Activated naive CD4-positive, alpha-beta T cell (primary cell): ENCODE measurements around the gene CECR2.
"Not testable (repeated sequence)": the region's sequence is repeated elsewhere in the genome, so short reads cannot be mapped to it uniquely, and the experiment has no call there.

ENCODE experiments used
- DNase-seq, 4 experiments: peaks; one replicate each; lab custom pipeline; 2025; lab: John Stamatoyannopoulos, UW

CECR2 gene

DNA sequence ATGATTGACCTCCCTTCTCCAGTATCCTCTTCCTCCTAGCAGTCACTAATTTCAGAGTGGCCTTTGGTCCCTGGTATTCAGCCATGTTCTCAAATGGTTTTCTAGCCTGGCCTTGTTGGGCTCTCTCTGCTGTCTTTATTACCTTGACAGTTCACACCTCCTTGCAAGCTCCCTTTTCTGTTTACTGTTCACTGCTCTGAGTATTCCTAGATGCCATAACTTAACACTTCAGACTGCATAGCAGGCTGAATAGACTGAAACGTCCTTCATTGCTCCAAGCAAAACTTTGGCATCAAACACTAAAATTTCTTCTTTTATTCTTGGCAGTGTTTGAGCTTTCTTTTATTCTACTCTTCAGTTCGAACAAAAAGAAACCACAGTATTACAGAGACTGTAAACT is 144.4 kb downstream of the CECR2 start:
- no peak for DNase-seq

DNA sequence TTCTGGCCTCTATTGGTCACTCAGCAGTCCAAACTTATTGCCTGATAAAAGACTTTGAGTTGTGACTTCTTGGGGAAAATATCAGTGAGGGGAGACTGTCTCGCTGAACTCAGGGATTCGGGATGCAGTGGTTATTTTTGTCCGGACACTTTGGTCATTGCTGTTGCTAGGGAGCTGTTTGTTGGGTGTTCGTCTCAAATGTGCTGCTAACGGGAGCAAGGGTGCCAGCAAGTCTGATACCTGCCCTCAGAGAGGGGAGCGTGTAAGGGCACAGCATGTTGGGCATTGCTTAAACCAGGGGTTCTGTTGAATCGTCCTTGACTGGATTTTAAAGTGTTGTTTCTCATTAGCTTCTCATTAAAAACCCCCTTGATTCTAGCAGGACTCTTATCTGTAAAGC is 144.8 kb downstream of the CECR2 start:
- DNase-seq = no peak

DNA sequence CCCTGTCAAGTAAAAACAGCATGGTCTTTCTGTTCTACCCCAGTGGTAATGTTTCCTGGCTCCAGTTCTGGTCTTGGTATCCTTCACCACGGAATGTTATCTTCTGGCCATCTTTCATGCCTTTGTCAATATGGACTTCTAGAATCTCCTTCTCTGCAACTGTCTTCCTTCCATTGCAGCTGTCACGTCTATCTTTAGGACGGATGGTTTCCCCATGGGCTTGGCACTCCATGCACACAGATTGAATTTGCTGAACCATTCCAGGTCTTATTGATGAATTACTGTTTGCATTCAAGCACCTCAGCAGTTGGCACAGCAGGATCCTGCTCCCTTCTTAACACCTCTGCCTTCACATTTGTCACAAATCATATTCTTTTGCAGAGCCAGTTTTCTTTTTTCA is 149.1 kb downstream of the CECR2 start:
- no peak for DNase-seq

DNA sequence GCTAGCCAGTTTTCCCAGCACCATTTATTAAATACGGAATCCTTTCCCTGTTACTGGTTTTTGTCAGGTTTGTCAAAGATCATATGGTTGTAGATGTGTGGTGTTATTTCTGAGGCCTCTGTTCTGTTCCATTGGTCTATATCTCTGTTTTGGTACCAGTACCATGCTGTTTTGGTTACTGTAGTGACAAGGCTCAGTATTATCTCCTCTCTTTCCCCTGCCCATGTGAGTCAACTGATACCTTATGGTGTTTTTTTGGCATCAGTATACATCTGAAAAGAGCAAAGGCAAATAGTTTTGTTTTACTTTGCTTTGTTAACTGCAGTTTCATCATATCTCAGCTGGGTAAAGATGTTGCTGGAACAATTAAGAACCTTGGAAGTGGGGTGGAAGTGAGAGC is 152.7 kb downstream of the CECR2 start:
- DNase-seq = not testable (repeated sequence)

DNA sequence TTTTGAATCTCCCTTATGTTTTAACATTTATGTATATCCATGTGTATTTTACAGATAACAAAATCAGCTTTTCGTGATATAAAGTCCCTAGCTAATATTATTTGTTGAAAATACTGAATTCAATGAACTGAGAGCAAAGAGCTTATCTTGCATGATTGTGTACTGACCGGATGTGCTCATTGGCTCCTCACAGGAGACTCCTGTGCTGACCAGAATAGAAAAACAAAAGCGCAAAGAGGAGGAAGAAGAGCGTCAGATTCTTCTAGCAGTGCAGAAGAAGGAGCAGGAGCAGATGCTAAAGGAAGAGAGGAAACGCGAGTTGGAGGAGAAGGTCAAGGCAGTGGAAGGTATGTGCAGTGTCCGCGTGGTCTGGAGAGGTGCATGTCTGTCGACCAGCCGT is 154.7 kb downstream of the CECR2 start:
- DNase-seq = no peak

DNA sequence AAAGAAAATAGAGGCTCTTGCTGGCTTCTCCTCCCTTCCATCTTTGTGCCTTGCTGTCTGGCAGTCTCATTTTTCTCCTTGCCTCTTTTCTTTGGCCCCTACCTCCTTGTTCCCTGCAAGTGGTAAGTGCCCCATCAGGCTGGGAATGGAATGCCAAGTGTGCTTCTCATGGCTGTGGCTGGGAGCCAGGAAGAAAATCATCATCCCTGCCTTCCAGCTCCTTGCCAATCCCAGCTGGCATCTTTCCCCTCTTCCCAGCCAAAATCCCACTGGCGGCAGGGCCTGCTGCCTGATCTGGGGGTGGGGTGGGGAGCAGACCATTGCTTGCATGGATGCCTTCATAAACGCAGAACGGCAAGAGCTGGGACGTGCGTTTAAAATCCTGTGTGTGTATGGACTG is 167.0 kb downstream of the CECR2 start:
- DNase-seq = no peak

DNA sequence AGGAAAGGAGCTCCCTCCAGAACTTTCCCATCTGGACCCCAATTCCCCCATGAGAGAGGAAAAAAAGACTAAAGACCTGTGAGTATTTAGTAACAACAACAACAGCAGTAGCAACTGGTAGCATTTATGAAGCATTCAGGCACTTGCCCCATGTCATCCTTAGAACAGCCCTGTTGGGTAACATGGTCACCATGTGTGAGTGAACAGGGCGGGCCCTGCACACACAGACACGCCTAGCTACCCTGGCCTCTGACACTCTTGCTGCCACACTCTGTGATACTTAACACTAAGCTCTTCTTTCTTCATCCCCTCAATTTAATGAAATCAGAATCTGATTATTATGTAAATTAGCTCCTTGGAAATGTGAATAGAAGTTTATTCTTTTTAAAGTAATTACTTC is 167.9 kb downstream of the CECR2 start:
- no peak for DNase-seq

DNA sequence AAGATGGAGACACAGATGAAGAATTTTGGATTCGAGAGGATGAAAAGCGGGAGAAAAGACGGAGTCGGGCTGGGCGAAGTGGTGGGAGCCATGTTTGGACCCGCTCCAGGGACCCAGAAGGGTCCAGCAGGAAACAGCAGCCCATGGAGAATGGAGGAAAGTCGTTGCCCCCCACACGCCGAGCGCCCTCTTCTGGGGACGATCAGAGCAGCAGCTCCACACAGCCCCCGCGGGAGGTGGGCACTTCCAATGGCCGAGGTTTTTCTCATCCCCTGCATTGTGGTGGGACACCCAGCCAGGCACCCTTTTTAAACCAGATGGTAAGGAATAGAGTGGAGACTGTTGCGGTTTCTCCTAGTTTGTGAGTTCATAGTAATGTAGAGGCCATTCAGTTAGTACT is 171.2 kb downstream of the CECR2 start:
- DNase-seq = no peak

DNA sequence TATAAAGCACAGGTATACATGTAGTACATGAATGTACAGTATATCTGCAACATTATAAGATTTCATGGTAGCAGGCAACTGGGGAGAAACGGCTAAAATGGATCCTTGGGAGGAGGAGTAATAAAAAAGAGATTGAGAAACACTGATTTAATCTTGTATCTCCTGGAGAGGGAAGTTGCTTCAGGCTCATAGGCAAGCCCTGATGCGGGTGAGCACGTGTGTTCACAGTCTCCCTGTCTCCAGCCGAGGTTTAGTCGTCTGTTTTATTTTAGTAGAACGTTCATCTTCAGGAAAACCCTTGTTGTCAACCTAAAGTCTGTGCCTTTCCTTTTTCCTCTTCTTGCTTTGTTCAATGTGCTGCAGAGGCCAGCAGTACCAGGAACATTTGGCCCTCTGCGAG is 172.2 kb downstream of the CECR2 start:
- DNase-seq = no peak

DNA sequence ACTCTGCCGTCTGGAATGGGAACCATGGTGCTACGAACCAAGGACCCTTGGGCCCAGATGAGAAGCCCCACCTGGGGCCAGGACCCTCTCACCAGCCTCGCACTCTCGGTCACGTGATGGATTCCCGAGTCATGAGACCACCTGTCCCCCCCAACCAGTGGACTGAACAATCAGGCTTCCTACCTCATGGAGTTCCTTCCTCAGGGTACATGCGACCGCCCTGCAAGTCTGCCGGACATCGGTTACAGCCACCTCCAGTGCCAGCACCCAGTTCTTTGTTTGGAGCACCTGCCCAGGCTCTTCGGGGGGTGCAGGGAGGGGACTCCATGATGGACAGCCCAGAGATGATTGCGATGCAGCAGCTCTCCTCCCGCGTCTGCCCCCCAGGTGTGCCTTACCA is 173.2 kb downstream of the CECR2 start:
- no peak for DNase-seq

DNA sequence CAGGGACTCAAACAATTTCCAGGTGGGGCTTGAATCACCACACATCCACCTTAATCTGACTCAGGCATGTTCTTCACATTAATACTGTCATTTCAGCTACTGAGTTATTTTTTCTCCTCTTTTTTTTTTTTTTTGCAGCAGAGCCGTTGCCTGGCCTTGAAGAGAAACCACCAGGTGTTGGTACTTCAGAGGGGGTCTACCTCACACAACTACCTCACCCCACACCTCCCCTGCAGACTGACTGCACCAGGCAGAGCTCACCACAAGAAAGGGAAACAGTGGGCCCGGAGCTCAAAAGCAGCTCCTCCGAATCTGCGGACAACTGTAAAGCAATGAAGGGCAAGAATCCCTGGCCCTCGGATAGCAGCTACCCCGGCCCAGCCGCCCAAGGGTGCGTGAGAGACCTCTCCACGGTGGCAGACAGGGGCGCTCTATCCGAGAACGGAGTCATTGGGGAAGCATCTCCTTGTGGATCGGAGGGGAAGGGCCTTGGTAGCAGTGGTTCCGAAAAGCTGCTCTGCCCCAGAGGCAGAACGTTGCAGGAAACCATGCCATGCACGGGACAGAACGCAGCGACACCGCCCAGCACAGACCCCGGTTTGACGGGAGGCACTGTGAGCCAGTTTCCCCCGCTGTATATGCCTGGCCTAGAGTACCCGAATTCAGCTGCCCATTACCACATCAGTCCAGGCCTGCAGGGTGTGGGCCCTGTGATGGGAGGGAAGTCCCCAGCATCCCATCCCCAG is 178.9 kb downstream of the CECR2 start:
- no peak for DNase-seq

DNA sequence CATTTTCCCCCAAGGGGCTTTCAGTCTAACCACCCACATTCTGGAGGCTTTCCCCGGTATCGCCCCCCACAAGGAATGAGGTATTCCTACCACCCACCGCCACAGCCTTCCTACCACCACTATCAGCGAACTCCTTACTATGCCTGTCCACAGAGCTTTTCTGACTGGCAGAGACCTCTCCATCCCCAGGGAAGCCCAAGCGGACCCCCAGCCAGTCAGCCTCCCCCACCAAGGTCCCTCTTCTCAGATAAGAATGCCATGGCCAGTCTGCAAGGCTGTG is 179.4 kb downstream of the CECR2 start:
- DNase-seq = no peak

DNA sequence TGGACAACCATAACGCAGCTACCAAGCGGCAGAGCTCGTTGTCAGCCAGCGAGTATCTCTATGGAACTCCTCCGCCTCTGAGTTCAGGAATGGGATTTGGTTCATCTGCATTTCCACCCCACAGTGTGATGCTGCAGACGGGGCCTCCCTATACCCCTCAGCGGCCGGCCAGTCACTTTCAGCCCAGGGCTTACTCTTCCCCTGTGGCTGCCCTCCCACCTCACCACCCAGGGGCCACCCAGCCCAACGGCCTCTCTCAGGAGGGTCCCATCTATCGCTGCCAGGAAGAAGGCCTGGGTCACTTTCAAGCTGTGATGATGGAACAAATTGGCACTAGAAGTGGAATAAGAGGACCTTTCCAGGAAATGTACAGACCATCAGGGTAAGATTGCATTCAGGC is 179.9 kb downstream of the CECR2 start:
- no peak for DNase-seq

DNA sequence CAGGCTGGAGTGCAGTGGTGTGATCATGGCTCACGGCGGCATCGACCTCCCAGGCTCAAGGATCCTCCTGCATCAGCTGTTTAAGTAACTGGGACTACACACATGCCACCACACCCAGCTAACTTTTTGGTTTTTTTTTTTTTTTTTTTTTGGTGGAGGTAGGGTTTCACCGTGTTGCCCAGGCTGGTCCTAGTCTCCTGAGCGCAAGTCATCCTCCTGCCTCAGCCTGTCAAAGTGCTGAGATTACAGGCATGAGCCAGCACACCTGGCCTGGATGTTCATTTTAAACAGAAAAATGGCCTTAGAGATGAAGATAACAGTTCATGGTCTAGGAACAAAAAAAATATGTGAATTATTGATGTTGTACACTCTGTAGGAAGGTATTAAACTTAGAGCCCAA is 180.4 kb downstream of the CECR2 start:
- DNase-seq = no peak

DNA sequence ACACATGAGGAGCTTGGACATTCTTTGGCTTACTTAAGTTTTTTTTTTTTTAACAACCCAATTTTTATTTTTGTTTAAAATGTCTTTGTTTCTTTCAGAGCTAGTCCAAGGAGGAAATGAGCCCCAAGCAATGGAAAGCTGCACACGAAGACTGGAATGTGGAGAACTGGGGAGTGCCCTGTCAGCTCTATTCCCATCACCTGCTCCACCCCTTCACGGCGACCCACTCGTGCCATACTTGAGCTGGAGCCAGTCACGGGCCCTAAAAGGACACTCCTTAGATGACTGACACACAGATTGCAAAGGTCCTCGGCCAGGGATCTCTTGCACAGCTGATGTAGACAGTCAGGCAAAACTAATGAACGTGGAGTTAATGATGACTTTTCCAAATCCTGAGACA is 183.5 kb downstream of the CECR2 start:
- no peak for DNase-seq

DNA sequence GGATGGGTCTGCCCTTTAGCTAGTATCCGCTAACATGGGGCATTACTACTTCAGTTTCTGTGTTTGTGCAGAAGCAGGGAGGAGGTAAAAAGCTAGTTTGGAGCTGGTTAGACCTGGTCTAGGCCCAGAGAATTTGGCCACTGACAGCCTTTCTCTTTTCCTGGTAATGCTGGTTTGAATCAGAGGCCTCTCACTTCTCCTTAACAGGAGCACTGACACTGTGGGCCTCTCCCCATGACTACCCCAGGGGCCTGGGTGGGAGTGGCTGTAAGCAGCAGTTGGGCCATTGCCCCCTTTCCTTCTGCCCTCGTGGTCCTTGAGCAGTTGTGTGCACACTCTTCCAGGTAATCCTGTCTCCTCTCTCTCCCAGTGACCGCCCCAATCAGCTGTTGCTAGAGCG is 185.6 kb downstream of the CECR2 start:
- no peak for DNase-seq

DNA sequence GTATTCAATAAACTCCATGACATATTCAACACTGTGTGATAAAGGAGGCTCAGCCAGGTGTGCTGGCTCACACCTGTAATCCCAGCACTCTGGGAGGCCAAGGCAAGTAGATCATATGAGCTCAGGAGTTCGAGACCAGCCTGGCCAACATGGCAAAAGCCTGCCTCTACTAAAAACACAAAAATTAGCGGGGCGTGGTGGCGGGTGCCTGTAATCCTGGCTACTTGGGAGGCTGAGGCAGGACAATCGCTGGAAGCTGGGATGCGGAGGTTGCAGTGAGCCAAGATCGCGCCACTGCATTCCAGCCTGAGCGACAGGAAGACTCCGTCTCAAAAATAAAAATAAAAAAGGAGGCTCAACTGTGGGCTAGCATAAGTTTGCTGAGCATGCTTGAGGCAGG is 189.9 kb downstream of the CECR2 start:
- no peak for DNase-seq

DNA sequence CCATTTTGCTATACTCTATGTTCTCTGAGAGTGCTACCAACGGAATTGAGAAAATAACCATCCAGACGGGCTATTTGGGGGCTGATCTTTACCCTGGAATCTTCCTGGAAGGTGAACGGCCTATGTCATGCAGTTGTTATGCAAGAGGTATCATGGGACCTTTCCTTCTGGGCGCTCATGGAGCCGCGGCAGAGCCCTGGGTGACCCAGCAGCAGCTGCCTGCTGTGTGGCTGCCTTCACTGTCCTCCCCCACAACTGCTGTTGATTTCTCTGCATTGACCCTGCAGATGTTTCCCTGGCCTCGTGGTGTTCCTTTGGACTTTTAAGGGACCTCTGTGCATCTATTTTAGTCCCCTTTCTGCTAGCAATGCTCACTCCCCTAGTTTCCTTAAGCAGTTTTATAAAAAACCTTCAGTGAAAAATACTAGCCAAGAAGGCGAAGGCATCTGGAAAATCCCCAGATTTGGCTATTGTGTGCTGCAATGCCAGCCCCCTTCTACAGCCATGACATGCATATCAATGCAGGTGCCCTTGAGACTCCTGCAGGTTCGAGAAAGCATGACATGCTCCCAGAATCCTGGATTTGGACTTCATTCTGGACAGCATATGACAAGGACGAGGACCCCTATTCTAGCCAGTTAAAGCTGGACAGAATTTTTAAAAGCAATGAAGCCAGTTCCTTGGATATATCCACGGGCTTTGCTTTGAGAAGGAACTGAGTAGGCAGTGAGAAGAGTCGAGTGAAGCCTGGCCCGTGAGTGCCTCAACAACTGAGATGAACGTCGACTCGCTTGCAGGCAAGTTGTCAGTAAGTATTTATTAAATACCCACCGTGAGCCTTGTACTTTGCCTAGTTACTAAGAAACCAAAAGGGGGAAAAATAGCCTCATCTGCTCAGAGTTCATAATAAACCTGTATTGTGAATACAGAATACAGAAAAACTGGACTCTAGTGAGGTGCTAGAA is 193.9 kb downstream of the CECR2 start, which contains the start of gene SLC25A18:
SLC25A18 (plus strand) TSS at position 593 of the 965 bp plus-strand sequence. CDS start 16,447 bp downstream, outside the sequence.
- no peak for DNase-seq

DNA sequence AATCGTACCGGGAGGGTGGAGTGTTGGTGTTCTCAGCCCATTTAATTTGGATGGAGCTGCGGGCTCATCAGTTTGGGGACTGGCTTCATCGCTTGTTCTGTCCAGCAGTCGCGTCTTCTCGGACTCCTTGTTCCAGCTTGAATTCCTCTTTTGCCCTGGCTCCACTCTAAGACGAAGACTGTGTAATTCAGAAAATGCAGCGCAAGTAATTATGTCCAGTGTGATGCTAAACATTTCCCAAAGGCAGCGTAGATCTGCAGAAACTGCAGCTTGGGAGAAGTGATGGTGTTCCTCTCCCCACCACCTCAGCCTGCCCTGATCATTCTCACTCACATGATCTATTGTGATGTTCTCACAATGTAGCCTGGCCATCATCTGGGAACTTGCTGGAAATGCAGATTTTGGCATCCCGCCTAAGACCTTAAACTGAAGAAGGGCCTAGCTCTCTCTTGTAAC is 194.7 kb downstream of the CECR2 start:
- DNase-seq = no peak

DNA sequence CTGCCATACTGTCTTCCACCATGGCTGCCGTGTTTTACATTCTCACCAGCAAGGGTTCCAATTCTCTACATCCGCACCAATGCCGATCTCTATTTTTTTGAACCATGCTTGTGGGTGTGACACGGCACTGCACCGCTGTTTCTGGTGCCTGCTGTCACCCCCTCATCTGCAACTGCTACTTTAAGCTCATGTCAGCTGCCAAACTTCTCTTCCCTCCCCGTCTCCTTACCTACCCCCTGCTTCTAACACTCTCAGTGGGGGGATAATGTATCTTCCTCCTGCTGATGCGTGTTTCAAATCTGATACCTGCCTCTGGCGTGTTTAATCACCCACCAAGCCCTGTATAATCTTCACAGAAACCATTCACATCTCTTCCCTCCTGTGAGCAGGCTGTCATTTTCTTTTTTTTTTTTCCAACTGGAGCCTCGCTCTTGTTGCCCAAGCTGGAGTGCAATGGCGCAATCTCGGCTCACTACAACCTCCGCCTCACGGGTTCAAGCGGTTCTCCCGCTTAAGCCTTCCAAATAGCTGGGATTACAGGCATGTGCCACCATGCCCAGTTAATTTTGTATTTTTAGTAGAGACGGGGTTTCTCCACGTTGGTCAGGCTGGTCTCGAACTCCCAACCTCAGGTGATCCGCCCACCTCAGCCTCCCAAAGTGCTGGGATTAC is 196.9 kb downstream of the CECR2 start:
- DNase-seq = not testable (repeated sequence)

DNA sequence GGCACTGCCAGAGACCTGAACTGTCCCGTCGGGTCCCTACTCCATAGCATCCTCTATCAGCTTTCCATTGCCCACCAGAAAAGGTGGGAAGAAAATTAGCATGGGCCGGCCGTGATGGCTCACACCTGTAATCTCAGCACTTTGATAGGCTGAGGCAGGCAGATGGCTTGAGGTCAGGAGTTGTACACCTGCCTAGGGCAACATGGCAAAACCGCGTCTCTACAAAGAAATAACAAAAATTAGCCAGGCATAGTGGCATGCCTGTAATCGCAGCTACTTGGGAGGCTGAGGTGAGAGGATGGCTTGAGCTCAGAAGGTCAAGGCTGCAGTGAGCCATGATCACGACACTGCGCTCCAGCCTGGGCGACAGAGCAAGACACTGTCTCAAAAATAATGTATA is 197.5 kb downstream of the CECR2 start:
- DNase-seq = no peak

DNA sequence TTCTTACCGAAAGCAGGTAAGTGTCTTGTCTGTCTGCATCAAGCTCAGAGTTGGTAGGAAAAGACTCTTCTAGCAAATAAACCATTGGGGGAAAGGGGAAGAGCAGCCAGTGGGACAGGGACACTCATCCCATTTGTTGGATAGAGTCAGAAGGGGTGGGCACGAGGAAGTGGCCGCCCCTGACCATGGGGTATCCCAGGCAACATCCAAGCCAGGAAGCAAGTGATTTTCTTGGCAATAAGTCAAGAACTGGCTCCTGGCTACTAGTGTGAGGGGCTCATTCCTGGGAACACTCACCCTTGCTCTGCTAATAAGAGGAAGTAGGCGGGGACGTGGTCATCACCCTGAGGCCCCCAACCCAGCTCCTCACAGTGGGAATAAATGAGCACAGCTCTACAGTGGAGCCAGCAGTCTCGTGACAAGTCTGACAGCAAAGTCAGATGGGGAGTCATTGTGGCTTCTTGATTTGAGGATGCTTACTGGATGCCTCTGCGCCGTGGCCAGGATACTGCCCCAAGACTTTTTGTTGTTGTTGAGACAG is 200.8 kb downstream of the CECR2 start:
- DNase-seq = no peak
